ENCODE results near the gene GLUD1.
"Not testable (repeated sequence)": the region's sequence is repeated elsewhere in the genome, so short reads cannot be mapped to it uniquely, and the experiment has no call there.

GLUD1 gene

GRCh38 chr10:87094373-87095235 is at the start of gene GLUD1, which contains the start of gene SHLD2:
Gene GLUD1 (minus strand): TSS chr10:87094843. CDS start chr10:87094769, 74 bp downstream.
Gene SHLD2 (plus strand): TSS chr10:87095206. CDS start chr10:87151355, 56,149 bp downstream.
- peak; percentile 94 for DNase-seq (ENCODE audit: low spot score)

GRCh38 chr10:87143109-87143418 is 48.4 kb upstream of the GLUD1 start:
- not testable (repeated sequence) for DNase-seq (ENCODE audit: low spot score)

GRCh38 chr10:87142230-87143108 is 47.8 kb upstream of the GLUD1 start:
- not testable (repeated sequence) for DNase-seq (ENCODE audit: low spot score)

- not testable (repeated sequence) for DNase-seq (ENCODE audit: low spot score)
Measured at GRCh38 chr10:87137478-87137877, 42.8 kb upstream of the GLUD1 start.

- not testable (repeated sequence) for DNase-seq (ENCODE audit: low spot score)
Measured at GRCh38 chr10:87134440-87134839, 39.8 kb upstream of the GLUD1 start.

GRCh38 chr10:87133936-87134335 is 39.3 kb upstream of the GLUD1 start:
- not testable (repeated sequence) for DNase-seq (ENCODE audit: low spot score)

GRCh38 chr10:87132176-87132575 is 37.5 kb upstream of the GLUD1 start:
- not testable (repeated sequence) for DNase-seq (ENCODE audit: low spot score)

- not testable (repeated sequence) for DNase-seq (ENCODE audit: low spot score)
Measured at GRCh38 chr10:87127607-87128156, 33.0 kb upstream of the GLUD1 start.

- DNase-seq (ENCODE audit: low spot score): not testable (repeated sequence)
Measured at GRCh38 chr10:87127048-87127447, 32.4 kb upstream of the GLUD1 start.

- DNase-seq (ENCODE audit: low spot score): not testable (repeated sequence)
Measured at GRCh38 chr10:87123351-87123750, 28.7 kb upstream of the GLUD1 start.

GRCh38 chr10:87119029-87119428 is 24.4 kb upstream of the GLUD1 start:
- not testable (repeated sequence) for DNase-seq (ENCODE audit: low spot score)

GRCh38 chr10:87118122-87118521 is 23.5 kb upstream of the GLUD1 start:
- not testable (repeated sequence) for DNase-seq (ENCODE audit: low spot score)

- no peak for DNase-seq (ENCODE audit: low spot score)
Measured at GRCh38 chr10:87105446-87106124, 10.9 kb upstream of the GLUD1 start.

- DNase-seq (ENCODE audit: low spot score): not testable (repeated sequence)
Measured at GRCh38 chr10:87104727-87105126, 10.1 kb upstream of the GLUD1 start.

DNA sequence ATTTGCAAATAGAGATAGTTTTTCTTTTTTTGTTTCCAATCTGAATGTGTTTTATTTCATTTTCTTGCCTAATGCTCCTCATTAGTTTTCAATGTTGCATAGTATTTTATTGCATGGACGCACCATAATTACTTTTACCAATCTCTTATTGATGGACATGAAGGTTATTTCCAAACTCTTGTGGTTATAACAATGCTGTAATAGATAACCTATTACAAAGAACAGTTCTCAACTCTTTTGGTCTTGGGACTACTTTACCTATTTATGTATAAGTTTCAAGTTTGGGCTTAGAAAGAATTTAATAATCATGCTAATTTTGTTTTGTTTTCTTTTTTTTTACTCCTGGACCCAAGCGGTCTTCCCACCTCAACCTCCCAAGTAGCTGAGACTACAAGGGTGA is 7.4 kb upstream of the GLUD1 start:
- DNase-seq (ENCODE audit: low spot score): no peak

- peak; percentile 79 for DNase-seq (ENCODE audit: low spot score)
Measured at GRCh38 chr10:87095236-87095945, 748 bp upstream of the GLUD1 start.

- DNase-seq (ENCODE audit: low spot score): peak; percentile 11
Measured at GRCh38 chr10:87093632-87094372, 841 bp downstream of the GLUD1 start.

DNA sequence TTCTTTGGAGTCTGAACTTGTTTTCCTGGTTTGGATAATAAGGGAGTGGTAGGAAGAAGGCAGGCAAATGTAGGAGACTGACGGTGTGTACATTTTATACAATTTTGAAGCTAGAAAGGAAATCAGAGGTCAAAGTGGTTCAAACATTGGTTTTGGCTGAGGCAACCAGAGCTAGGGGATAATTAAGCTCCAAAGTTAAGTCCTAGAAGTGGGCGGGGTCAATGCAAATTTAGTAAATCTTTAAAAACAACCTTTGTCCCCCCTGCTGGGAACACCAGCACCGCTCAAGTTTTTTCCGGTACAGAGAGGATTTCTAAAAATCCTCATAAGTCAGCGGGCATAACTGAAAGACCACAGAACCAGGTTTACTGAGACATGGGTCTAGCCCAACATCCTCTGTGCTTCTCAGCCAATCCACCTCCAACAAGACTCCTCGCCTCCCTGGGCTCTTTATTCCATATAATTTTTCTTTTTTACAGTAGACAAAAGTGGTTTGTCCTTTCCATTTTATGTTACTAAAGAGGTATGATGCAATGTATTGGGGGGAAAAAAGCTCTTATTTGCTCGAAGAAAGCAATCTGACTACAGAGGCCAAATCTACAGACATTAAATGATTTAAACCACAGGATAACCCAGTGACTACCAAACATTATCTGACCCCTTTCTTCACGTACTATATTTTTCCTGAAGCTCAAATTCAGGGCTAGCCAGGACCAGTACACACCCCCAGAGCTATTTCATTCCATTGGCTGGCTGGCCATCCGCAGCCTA is 1.6 kb downstream of the GLUD1 start:
- DNase-seq (ENCODE audit: low spot score): peak; percentile 31

GRCh38 chr10:87092376-87092860 is 2.2 kb downstream of the GLUD1 start:
- peak; percentile 21 for DNase-seq (ENCODE audit: low spot score)

All from AG08395 (cell line).